Caco-2 (cell line): Measurements from ENCODE around the gene ANKRD23. TPM values are rescaled to one million over a fixed set of nuclear protein-coding genes. Genes with fewer than 3 reads are reported as not detected.
"Not testable (repeated sequence)": the region's sequence is repeated elsewhere in the genome, so short reads cannot be mapped to it uniquely, and the experiment has no call there.

Source experiments
- BruUV-seq: library from RNA; stranded (reverse); fragments of 400-500 nt; replicated peaks from 2 replicates; lab custom pipeline; 2021; lab: Mats Ljungman, UMichigan
- CTCF ChIA-PET: fragments of 300-600 bp; sonication (Branson Sonifier 250); formaldehyde crosslinking; loops from one replicate; lab custom pipeline; 2022; ENCODE audit warnings: antibody characterized with exemption; lab: Charles Lee
- POLR2A ChIA-PET: fragments of 300-600 bp; sonication (Branson Sonifier 250); formaldehyde crosslinking; loops from one replicate; lab custom pipeline; 2022; ENCODE audit warnings: antibody characterized with exemption; lab: Charles Lee
- DNase-seq, 2 experiments: peaks; one replicate each; pipeline versions ENCODE4 v3.0.0 to v3.0.0-alpha.2; 2020 to 2022
- H3K27me3 ChIP-seq: replicated peaks from 2 replicates; pipeline ENCODE4 v1.6.0; 2011; ENCODE audit warnings: low read length; ENCODE audit not compliant: control insufficient read depth, insufficient read depth
- H3K36me3 ChIP-seq: 2 replicates; pipeline ENCODE4 v1.5.1; 2011; ENCODE audit warnings: low read length; ENCODE audit not compliant: control insufficient read depth, insufficient read depth
- H3K4me1 ChIP-seq: fragments of 250-450 bp; sonication (Bioruptor Pico); 2 replicates; pipeline ENCODE4 v1.5.1; 2020; ENCODE audit warnings: mild to moderate bottlenecking
- H3K4me3 ChIP-seq: 2 replicates; pipeline ENCODE4 v1.5.1; 2011; ENCODE audit warnings: low read depth, mild to moderate bottlenecking, control low read depth, low read length
- H3K9me3 ChIP-seq: fragments of 250-450 bp; sonication (Bioruptor Pico); 2 replicates; pipeline ENCODE4 v1.5.1; 2020; ENCODE audit warnings: mild to moderate bottlenecking, moderate library complexity
- H3K27ac Mint-ChIP-seq: one replicate; pipeline ENCODE4 v1.8.0; 2022; ENCODE audit warnings: mixed read lengths; ENCODE audit not compliant: unreplicated experiment
- H3K27me3 Mint-ChIP-seq: one replicate; pipeline ENCODE4 v1.8.0; 2022; ENCODE audit warnings: mixed read lengths; ENCODE audit not compliant: insufficient read depth, unreplicated experiment
- H3K36me3 Mint-ChIP-seq: one replicate; pipeline ENCODE4 v1.8.0; 2022; ENCODE audit warnings: mild to moderate bottlenecking, mixed read lengths; ENCODE audit not compliant: insufficient read depth, unreplicated experiment
- H3K4me1 Mint-ChIP-seq: one replicate; pipeline ENCODE4 v1.8.0; 2022; ENCODE audit warnings: low read depth, mixed read lengths; ENCODE audit not compliant: unreplicated experiment
- H3K4me3 Mint-ChIP-seq: one replicate; pipeline ENCODE4 v1.8.0; 2022; ENCODE audit warnings: mild to moderate bottlenecking, moderate library complexity, mixed read lengths; ENCODE audit not compliant: unreplicated experiment
- H3K9me3 Mint-ChIP-seq: one replicate; pipeline ENCODE4 v1.8.0; 2022; ENCODE audit warnings: mixed read lengths; ENCODE audit not compliant: unreplicated experiment
- intact Hi-C: fragments of 100-400 bp; cut with micrococcal nuclease; formaldehyde crosslinking; loops from one replicate; pipeline ENCODE4 v1.10.0; 2022; ENCODE audit not compliant: unreplicated experiment
- total RNA-seq: library from RNA; stranded (reverse); gene quantifications from 2 replicates; pipeline ENCODE4 v1.2.3, GENCODE V29; 2022
- TF ChIP-seq, protein P1 (sequence below), 2 experiments: fragments of 200-600 bp in 1 of 2; IDR thresholded peaks; 1 replicate in 1 of 2; 2 replicates in 1 of 2; pipeline versions ENCODE4 v1.5.1 to v1.8.0; 2011 to 2022; ENCODE audit warnings: antibody characterized with exemption in 1 of 2, control low read depth in 1 of 2, inconsistent platforms in 1 of 2, low read depth in 1 of 2, low read length in 1 of 2, mild to moderate bottlenecking in 1 of 2, moderate library complexity in 1 of 2; ENCODE audit not compliant: insufficient read depth in 1 of 2, severe bottlenecking in 1 of 2, unreplicated experiment in 1 of 2

Gene ANKRD23
- total RNA-seq, 1 experiment from 2014 or later: 2.5 TPM

DNA sequence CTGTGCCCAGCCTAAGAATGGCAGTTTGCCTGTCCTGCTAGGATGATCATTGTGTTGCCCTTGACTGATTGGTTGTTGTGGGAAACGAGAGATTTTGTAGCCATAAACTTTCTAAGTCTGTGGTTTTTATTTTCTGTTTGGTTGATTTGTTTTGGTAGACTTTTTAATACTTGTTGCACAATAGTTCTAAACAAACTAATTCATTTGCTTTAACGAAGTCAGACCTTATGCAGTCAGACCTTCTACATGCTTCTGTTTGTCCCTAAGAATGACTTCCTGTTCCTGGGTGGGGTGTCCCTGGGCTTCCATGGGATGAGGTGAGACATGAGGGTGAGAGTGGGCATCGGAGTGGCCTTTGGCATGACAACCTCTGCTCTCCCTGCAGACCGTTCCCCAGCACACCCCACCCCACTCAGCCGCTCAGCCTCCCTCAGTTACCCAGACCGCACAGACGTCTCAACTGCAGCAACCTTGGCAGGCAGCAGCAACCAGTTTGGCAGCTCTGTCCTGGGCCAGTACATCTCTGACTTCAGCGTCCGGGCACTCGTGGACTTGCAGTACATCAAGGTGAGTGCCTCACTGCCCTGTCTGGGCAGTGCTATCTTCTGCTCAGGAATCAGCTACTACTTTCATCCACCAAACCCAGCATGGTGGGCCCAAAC lies 35.5 kb downstream of the ANKRD23 start:
- CTCF ChIA-PET: no interaction called here

DNA sequence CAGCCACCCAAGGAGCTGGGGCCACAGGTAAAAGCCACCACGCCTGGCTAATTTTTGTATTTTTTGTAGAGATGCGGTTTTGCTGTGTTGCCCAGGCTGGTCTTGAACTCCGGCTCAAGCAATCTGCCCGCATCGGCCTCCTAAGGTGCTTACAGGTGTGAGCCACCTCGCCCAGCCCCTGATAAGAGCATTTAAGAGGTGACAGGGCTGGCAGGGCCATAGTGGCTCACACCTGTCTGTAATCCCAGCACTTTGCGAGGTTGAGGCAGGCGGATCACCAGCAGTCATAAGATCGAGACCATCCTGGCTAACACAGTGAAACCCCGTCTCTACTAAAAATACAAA lies 36.7 kb downstream of the ANKRD23 start:
- Histone ChIP-seq H3K9me3 (no peaks in the 10 kb centered on the region), H3K27me3 (no peaks in the 10 kb centered on the region), H3K4me1 (no peaks in the 10 kb centered on the region), H3K4me3 (no peak overlapping the region), H3K36me3 (peaks cover 3% of the 10 kb centered on the region; the same call in 1 of the 2 replicates)
- Mint-ChIP-seq H3K4me1 (peaks cover 6% of the 10 kb centered on the region), H3K27me3 (no peaks in the 10 kb centered on the region), H3K4me3 (no peak overlapping the region), H3K36me3 (peaks cover 12% of the 10 kb centered on the region), H3K9me3 (no peaks in the 10 kb centered on the region), H3K27ac (no peak overlapping the region)
- TF ChIP-seq, protein P1, sequence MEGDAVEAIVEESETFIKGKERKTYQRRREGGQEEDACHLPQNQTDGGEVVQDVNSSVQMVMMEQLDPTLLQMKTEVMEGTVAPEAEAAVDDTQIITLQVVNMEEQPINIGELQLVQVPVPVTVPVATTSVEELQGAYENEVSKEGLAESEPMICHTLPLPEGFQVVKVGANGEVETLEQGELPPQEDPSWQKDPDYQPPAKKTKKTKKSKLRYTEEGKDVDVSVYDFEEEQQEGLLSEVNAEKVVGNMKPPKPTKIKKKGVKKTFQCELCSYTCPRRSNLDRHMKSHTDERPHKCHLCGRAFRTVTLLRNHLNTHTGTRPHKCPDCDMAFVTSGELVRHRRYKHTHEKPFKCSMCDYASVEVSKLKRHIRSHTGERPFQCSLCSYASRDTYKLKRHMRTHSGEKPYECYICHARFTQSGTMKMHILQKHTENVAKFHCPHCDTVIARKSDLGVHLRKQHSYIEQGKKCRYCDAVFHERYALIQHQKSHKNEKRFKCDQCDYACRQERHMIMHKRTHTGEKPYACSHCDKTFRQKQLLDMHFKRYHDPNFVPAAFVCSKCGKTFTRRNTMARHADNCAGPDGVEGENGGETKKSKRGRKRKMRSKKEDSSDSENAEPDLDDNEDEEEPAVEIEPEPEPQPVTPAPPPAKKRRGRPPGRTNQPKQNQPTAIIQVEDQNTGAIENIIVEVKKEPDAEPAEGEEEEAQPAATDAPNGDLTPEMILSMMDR (IDR thresholded peaks at IDR 0.05; ENCODE audit: insufficient read depth in 1 of 2, low read depth in 1 of 2, low read length in 1 of 2, severe bottlenecking in 1 of 2, unreplicated experiment in 1 of 2): no peak
- POLR2A ChIA-PET: no interaction called here
- BruUV-seq: no TSS peak
- CTCF ChIA-PET: no interaction called here
- no peak for DNase-seq
- intact Hi-C loops: no loop called here

More for the DNA sequence above, 35.5 kb downstream of the ANKRD23 start:
- BruUV-seq: no TSS peak
- no peak for DNase-seq
- POLR2A ChIA-PET: no interaction called here
- TF ChIP-seq, protein P1 (IDR thresholded peaks at IDR 0.05; ENCODE audit: insufficient read depth in 1 of 2, low read depth in 1 of 2, low read length in 1 of 2, severe bottlenecking in 1 of 2, unreplicated experiment in 1 of 2): no peak
- Mint-ChIP-seq H3K36me3 (peaks cover 12% of the 10 kb centered on the region), H3K27ac (no peak overlapping the region), H3K9me3 (no peaks in the 10 kb centered on the region), H3K4me3 (no peak overlapping the region), H3K4me1 (peaks cover 14% of the 10 kb centered on the region), H3K27me3 (no peaks in the 10 kb centered on the region)
- peaks cover 6% of the 10 kb centered on the region for H3K36me3 ChIP-seq
- intact Hi-C loops: no loop called here
- no peaks in the 10 kb centered on the region for H3K4me1 ChIP-seq
- H3K9me3 ChIP-seq: no peaks in the 10 kb centered on the region
- no peaks in the 10 kb centered on the region for H3K27me3 ChIP-seq
- no peak overlapping the region for H3K4me3 ChIP-seq

DNA sequence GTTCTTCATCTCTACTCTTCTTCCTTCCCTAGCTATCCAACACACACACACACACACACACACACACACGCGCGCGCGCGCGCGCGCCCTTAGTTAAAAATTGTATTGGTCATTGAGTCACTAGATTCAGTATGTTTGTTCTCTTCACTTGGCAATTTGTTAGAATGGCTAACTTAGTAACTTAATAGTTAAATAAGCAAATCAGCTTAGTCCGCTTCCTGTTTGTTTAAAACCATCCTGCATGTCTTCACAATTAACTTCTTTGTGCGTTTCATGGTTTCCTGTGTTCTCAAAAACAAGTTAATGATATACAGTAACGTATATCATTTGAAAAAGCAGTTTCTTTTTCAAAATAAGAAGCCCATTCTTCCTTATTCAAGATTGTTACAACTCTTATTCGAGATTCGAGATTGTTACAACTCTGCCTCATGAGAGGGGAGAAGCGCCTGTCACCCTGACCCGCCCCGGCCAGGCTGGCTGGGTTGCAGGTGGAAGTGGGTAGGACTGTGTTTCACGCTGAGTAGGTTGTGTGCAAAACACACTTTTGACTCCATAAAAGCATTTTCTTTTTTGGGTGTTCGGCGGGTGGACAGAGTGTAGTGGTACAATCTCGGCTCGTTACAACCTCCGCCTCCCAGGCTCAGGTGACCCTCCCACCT lies 37.2 kb downstream of the ANKRD23 start:
- no peaks in the 10 kb centered on the region for H3K9me3 Mint-ChIP-seq
- intact Hi-C loops: no loop called here
- H3K4me3 ChIP-seq: no peak overlapping the region
- no peak for DNase-seq
- TF ChIP-seq, protein P1 (IDR thresholded peaks at IDR 0.05; ENCODE audit: insufficient read depth in 1 of 2, low read depth in 1 of 2, low read length in 1 of 2, severe bottlenecking in 1 of 2, unreplicated experiment in 1 of 2): no peak
- H3K4me1 Mint-ChIP-seq: peaks cover 6% of the 10 kb centered on the region
- H3K36me3 Mint-ChIP-seq: peaks cover 12% of the 10 kb centered on the region
- no TSS peak for BruUV-seq
- H3K36me3 ChIP-seq: peaks cover 5% of the 10 kb centered on the region; the same call in 1 of the 2 replicates
- no peaks in the 10 kb centered on the region for H3K9me3 ChIP-seq
- no peaks in the 10 kb centered on the region for H3K4me1 ChIP-seq
- CTCF ChIA-PET: no interaction called here
- H3K27ac Mint-ChIP-seq: no peak overlapping the region
- H3K4me3 Mint-ChIP-seq: no peak overlapping the region
- H3K27me3 Mint-ChIP-seq: no peaks in the 10 kb centered on the region
- POLR2A ChIA-PET: no interaction called here
- H3K27me3 ChIP-seq: no peaks in the 10 kb centered on the region

DNA sequence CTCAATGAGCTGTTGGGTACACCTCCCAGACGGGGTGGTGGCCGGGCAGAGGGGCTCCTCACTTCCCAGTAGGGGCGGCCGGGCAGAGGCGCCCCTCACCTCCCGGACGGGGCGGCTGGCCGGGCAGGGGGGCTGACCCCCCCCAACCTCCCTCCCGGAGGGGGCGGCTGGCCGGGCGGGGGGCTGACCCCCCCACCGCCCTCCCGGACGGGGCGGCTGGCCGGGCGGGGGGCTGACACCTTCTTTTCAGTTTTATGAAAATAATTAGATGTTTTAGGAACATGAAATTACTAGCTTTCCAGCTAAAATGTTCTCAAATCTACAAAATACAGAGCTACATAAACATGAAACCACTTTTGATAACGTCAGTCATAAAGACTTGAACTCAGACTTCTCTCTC lies 37.9 kb downstream of the ANKRD23 start:
- BruUV-seq, intact Hi-C loops, H3K4me3 Mint-ChIP-seq, H3K9me3 Mint-ChIP-seq, POLR2A ChIA-PET, DNase-seq, H3K27me3 ChIP-seq, H3K36me3 ChIP-seq, H3K36me3 Mint-ChIP-seq, H3K4me1 Mint-ChIP-seq, H3K27me3 Mint-ChIP-seq, H3K4me3 ChIP-seq, H3K4me1 ChIP-seq, H3K27ac Mint-ChIP-seq, H3K9me3 ChIP-seq: not testable (repeated sequence)
- CTCF ChIA-PET: interaction anchor here (0.6 kb wide), 1 partner anchor 9 kb away, joined by 4 read pairs; no protein-coding TSS in a partner anchor
